Islet of Langerhans (tissue), 1 donor: ENCODE measurements around the gene PLXNA4.

ENCODE experiments used
- FAIRE-seq: peaks from one replicate; lab custom pipeline; 2011; peaks lifted over from hg19 to GRCh38; lab: Jason Lieb, UNC

The PLXNA4 gene

DNA sequence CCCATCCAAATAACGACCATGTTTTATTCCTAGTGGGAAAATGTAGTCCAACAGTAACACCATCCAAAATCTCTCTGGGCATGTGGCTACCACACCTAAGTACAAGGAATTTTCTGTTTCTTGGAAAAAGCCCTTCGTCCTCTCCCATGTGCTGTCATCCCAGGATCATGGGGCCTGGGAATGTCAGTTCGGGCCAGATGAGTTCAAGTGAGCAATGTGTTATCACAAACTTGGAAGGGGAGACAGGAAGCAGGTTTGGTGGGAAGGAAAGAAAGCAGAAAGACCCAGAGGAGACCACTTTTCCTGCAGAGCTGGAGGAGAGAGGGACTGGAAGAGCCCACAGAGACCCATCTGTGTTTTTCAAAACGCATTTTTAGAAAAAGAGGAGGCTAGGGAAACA is 110.8 kb downstream of the PLXNA4 start:
- no peak for FAIRE-seq

DNA sequence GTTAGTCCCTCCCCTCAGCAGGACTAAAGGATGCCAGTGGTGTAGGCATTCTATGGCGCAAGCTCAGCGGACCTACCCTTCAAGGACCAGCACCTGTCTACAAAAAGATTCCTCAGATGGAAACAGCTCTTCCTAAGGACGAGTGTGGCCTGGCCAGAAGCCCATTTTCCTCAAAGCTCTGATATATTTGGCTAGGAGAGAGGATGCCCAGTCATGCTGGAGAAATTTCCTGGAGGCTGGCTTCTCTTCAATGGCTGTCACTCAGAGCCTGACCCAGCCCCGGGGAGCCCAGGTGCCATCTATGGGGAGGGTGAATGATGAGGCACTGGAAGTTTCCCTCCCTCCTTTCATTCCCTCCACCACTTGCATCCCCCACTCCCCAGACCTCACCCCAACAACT is 111.5 kb downstream of the PLXNA4 start:
- FAIRE-seq: no peak

DNA sequence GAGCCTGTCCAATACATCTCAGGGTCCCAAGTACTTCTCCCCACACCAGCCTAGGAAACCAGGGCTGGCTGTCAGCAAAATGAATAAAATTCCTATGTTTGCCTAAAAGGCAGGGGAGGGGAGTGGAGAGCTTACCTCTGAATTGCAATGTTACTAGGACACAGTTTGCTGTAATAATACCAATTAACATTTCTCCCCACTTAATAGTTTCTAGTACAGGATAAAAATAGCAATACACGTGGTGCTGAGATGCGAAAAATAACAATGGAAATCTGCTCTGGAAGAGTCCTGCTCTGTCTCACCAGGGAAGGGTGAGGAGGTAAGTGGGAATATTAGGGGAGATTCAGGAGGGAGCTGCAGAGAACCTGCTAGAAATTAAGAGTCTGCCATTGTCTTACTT is 112.3 kb downstream of the PLXNA4 start:
- no peak for FAIRE-seq

DNA sequence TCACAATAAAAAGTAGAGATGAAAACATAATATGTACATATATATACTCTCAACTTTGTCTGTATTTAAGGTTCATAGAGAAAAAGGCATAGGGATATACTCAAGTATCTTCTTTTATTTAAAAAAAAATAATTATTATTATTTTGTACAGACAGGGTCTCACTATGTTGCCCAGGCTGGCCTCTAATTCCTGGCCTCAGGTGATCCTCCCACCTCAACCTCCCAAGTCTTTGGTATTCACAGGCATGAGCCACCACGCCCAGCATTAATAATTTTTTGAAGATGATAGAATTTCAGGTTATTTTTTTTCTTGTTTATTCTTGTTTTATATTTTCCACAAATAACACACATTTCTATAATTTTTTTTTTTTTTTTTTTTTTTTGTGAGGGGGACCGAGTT is 113.8 kb downstream of the PLXNA4 start:
- no peak for FAIRE-seq

DNA sequence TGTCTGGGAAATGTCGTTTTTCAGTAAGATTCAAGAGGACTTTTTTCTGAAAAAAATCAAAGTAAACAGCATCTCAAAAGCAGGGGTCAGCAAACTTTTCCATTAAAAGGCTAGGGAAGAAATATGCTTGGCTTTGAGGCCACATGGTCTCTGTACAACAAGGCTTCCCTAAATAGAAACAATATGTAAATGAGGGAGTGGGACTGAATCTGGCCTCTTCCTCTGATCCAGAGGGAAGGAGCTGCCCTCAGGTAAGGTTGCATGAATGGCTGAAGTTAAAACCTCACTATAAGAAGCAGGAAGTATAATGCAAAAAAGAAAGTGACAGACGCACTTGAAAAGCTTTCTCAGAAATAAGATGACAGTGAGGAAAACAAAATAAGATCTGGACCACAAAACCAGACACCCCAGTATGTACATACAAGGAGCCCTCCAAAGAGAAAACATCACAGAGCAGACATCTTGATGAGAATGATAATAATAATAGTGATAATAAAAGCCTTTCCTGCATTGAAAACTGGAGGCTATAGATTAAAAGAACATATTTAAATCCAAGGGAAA is 115.2 kb downstream of the PLXNA4 start:
- no peak for FAIRE-seq

DNA sequence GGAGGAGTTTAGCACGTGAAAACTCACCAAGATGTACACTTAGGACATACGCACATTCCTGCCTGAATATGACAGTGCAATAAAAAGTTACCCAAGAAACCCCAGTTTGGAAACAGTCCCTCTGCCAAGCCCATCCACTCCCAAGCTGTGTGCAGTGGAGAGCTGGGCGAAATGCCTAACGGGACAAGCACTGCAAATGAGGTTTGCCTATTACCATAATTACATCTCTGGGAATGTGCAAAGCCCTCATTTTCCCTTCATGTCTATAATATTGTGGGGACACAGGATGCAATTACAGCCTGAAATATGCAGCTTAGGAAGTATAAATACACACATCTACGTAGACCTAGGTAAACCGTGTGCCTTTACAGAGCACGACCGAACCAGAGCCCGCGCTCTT is 117.5 kb downstream of the PLXNA4 start:
- FAIRE-seq: no peak

DNA sequence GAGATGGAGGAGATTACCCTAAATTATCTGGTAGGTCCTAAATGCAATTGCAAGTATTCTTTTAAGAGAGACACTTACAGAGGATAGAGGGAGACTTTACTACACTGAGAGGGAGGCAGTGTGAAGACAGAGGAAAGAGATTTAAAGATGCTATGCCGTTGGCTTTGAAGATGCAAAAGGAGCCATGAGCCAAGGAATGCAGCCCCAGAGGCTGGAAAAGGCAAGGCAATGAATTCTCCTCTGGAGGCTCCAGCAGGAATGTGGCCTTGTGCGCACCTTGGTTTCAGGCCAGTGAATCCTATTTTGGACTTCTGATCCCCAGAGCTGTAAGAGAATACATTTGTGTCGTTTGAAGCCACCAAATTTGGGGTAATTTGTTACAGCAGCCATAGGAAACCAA is 118.6 kb downstream of the PLXNA4 start:
- no peak for FAIRE-seq

DNA sequence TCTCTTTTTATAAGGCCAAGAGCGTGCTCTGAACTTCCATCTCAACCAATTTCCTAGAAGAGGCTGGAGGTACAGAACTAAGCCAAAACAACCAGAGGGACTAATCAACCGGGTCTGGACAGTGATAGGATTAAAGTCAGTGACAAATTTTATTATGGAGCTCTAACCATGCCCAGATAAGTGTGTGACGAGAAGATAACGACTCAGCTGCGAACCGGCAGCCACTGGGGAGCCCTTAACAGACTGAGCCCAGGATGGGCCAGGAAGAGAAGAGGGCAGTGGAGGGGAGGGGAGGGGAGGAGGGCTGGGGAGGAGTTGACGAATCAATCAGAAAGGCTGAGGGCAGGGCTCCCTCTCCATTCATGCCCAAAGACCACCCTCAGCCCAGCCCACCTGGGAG is 119.9 kb downstream of the PLXNA4 start:
- FAIRE-seq: no peak

DNA sequence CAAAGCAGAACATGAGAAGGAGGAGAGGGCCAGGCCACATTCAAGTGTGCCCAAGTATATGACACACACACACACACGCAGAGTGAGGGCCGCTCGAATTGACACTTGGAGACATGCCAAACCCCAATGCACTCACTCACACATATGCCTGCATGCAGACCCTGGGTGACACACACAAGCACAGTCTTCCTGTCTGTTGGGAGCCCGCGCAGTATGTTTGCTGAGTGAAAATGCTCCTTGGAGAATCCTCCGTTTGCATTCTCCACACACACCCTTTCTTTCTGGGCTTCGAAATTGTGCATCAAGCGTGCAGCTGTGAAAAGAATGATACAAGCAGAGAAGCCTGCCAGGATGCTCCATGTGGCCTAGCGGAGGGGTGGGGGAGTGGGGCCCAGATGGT is 120.9 kb downstream of the PLXNA4 start:
- FAIRE-seq: no peak

DNA sequence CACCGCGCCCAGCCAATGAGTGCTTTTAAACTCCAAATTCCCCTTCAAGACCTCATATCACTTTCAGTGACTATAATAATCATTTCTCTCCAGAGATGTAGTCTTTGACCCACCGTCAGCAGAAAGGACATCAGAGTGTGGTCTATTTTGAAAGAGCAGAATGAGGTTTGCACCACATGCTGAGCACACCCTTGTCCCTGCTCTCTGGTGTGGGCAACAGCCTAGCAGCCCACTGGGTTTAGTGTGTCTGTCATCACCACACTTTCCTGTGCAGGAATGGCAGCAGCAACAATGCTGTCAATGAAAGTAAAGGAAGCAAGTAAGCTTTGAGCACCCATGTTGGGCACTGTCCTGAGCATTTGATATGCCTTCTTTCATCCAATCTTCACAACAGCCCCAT is 122.4 kb downstream of the PLXNA4 start:
- no peak for FAIRE-seq

DNA sequence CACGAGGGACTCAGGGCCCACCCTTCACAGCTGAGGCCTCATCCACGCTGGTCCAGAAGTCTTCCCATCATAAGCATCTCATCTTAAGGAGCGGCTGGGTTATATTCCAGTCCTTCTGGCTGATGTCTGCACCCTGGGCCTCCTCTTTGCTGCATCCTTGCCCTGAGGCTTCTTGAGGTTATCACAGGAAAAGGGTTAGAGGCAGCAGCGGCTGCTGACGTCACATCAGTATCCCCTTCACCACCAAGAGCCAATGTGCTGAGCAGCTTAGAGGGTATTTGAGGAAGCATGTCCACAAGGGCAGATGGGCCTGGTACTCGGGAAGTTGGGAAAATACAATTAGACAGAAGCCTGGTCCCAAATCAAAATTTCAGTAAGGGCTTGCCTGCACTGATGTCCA is 125.1 kb downstream of the PLXNA4 start:
- no peak for FAIRE-seq

DNA sequence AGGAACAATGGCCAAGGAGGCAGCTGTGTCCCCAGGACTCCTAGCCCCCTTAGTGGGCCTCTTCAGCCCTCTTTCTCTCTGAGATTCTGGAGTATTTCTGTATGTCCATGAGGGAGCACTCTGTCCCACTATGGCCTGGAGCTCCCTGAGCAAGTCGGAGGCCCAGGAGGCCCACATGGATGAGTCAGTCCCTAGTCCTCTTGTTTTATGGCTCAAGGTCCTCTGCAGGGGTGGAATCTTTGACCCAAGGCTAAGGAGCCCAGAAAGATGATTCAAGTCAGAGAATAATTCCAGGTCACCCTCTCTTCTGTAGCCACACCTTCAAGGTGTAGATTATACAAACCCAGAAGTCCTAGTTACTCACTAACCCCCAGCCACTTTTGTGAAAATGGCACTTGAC is 125.6 kb downstream of the PLXNA4 start:
- FAIRE-seq: no peak

DNA sequence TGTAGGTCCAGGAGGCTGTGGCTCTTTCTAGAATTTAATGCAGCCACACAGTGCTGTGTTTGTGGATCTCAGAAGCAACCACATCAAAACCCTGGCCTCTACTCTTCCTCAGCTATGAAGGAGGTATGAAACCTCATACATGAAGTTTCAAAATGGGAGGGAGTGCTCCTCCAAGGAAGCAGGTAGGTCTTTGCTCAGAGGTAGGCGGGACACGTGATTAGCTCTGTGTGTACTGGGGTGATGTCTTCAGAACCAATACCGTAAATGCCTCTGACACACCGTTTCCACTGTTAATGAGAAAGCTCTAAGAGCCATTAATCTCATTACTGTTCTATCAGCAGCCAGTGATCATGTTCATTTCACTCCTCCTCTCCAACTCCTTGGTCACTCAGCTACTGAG is 126.1 kb downstream of the PLXNA4 start:
- FAIRE-seq: no peak

DNA sequence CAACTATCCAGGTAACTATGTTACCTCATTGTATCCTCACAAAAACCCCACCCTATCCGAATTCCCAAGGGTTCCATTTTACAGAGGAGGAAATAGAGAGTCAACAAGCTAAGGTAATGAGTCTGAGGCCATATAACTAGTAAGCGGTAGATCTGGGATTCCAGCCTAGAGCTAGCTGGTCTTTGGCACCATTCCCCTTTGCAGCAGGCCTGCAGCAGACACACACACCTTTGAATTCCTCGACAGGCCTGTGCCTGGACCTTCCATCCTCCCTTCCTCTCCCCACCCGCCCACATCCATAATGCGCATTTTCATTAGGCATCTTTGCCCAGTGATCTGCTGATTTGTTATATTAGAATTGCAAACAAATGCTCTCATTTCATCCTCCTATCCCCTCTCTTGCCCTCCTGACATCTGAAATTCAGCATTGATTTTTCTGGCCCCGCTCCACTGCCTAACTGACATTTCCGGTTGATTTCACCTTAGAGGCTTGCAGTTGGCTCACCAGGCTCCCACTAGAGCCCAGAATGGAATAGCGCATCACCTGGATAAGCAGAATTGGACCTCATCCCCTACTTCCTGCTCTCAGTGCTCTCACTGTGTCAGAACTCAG is 129.5 kb downstream of the PLXNA4 start:
- FAIRE-seq: no peak

DNA sequence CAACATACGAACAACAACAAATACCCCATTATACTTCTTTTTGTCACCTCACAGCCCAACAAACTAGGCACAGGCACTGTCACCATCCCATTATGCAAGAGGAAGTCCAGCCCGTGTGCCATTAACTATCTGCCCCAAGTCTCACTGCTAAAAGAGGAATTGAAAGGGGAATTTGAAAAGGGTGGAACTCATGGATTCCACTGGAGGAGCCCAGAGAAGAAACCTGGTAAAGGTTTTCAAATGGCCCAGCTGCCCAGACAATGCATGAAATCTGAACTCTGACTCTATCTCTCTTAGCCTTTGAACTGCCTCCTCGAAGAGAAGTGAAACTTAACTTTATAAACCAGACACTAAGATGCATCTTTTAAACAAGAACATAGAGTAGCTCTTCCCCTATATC is 130.0 kb downstream of the PLXNA4 start:
- FAIRE-seq: no peak

DNA sequence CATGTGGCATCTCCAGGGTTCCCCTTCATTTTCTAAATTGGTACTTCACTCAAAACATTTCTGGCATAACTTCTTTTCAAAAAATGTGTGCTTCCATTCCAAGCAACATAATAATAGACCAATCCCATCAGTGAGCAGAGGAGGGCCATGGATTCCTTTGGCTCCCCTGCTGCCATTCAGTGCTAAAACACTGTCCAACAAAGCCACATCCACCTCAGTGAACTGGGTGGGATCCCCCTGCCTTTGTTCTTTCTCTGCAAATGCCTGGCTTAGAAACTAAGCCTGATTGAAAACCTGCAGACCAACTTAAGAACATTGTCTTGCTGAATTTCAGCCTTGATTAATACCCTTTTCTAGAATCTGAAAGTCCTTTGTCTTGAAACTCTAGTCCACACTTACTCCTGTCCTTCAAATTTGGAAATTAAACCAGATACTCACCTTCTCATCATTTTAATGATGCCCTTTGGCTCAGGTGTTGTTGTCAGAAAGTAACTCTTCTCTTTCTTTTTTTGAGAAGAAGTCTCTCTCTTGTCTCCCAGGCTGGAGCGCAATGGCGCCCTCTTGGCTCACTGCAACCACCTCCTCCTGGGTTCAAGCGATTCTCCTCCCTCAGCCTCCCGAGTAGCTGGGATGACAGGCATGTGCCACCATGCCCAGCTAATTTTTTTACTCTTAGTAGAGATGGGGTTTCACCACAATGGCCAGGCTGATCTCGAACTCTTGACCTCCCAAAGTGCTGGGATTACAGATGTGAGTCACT is 132.3 kb downstream of the PLXNA4 start:
- FAIRE-seq: no peak

DNA sequence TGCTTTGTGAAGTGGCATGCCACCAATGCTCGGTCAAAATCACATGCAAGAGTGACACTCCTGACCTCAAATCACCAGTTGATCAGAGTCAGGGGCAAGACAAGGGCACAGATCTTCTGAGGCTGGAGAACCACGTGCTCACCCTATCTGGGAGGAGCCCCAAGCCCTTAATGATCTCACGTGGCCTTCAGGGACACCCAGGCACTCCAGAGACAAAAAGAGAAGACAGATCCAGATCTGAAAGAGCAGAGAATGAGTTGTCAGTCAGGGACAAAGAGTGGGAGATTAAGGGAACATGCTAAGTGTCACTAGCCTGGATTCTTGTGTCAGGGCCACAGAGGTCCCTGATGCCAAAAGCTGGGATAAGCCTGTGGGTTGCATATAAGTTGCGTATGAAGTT is 134.3 kb downstream of the PLXNA4 start:
- FAIRE-seq: no peak

DNA sequence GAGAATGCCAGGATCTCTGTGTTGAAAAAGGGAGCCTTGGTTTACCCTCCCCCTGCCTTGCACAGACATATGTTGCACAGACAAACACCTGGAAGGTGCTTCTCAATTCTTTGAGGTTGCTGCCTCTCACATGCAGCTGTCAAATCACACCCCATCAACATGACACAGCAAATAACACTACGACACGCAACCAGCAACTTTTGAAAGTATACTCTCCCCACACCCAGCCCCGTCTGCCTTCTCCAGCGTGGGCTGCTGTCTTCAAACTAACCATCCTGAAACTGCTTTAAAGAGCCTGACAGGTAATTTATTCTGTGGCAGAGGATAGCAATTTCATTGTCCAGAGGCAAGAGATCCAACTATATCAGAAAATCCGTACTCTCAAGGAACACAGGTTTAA is 136.1 kb downstream of the PLXNA4 start:
- FAIRE-seq: no peak

DNA sequence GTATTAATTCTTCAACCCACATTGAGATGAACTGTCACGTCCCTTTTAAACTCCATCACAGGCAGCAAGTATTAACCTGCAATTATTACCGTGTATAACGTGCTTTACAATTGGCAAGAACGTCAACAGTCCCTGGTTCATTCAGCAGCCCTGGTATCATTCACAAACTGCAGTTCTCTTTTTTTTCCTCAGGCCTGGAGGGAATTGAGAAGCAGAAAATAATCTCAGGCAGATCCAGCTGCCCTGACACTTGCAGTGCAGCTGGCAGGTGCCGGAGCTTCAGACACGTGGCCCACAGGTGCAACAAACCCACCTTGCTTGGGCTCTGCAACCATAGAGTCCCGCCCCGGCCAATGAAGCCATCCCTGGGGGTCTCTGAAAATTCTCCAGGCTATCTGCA is 137.3 kb downstream of the PLXNA4 start:
- no peak for FAIRE-seq

DNA sequence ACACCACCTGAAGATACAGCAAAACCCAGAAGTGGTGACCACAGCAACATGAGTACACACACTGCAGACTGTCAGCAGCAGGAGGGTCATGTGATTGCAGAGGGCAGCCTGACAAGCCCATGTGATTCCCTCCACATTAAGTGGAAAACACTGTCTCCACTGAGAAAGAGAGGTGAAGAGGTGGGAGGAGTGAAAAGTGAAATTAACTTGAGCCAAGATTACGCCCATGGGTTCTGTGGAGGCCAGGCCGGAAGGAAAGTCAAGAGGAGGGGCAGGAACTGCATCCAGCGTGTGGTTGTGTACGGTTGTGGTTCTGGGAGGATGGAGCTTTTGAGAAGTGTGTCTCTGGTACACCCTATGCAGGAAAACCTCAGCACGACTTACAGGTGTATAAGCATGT is 138.5 kb downstream of the PLXNA4 start:
- FAIRE-seq: no peak

DNA sequence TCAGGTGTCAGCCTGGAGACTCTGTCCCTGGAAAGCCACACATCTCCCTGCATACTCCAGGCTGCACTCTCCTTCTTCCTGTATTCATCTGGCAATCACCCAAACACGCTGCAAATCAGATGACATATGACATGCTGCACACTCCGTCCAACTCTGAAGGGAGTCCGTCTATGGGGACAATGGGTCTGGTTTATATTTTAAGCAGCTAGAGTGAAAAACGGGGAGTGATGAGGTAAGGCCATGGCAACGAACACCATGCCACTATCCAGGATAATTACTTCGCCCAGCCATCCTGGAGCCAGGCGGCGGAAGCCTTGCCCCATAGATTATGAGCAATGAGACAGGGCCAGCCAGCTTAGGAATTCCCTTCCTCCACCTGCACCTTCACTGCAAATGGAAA is 140.1 kb downstream of the PLXNA4 start:
- no peak for FAIRE-seq

DNA sequence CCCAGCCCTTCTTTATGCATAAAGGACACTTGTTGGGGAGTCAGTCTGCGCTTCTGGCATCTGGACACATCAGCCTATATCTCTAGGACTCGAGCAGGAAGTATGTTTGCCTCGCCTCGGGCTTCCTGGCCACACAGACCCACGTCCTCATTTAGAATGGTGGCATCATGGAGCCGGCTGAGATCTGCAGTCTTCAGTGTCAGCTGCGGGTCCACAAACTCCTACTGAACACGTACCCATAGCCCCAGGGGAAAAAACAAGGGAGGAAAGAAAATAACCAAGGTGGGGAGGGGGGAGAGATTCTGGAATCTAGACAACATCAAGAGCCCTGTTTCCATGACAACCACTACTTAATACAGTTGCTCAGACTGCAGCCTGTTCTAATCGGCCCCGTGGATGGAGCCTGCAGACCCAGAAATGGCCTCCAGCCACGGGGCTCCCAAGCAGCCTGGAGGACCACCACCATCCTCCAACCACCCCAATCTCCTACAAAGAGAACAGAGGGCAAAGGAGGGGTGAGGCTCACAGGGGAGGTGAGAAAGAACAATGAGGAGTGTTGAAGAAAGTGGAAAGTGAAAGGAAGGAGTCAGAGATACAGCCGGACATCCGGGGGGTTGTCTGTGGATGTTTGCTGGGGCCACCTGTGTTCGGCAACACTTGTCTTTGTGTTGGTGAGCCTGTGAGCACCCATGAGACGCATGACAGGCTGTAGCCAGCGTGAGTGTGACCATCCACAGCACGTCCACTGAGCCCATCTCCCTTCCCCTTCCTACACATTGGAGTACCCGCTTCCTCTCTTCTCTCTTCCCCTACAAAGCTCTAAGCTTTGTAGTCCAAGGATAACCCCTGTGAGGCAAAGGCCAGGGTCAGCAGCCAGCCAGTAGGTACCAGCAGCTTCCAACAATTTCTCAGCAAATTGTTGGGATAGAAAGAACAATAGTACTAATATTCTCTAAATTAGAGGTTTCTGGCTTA is 141.0 kb downstream of the PLXNA4 start:
- FAIRE-seq: no peak

DNA sequence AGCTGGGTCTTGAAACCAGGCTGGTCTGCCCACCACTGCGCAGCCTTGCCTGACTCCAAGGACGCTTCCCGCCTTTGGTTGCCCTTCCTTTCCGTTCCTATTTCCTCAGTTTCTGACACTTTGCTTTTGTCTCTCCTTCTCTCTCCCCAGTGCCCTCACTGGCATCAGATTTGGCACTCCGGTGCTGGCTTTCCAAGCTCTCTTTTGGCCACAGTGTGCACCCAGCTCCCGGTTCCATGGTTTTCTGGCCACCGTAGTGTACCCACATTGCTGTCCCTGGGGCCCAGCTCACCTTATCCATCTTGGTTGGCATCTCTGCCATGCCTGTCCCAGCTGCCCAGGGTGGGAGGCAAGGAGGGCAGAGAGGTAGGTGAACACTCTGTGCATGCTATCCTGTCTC is 142.2 kb downstream of the PLXNA4 start:
- no peak for FAIRE-seq
